ENCODE measurements around the gene TICAM1. TPM values are rescaled to one million over a fixed set of nuclear protein-coding genes. Genes with fewer than 3 reads are reported as not detected.
"Not testable (repeated sequence)": the region's sequence is repeated elsewhere in the genome, so short reads cannot be mapped to it uniquely, and the experiment has no call there.

The TICAM1 gene
- total RNA-seq, 1 donor from 2014 or later: 7.4 TPM

DNA sequence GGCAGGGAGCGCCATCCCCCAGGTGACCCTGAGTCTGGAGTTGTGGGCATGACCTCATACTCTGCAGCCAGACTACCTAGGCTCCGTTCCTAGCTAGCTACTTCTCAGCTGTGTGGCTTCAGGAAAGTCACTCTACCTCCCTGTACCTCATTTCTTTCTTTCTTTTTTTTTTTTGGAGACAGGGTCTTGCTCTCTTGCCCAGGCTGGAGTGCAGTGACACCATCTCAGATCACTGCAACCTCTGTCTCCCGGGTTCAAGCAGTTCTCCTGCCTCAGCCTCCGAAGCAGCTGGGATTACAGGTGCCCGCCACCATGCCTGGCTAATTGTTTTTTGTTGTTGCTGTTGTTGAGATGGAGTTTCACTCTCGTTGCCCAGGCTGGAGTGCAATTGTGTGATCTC lies 21.0 kb upstream of the TICAM1 start:
- H3K4me3 ChIP-seq (ENCODE audit: low read depth, low read length): no peak overlapping the region
- TF ChIP-seq, protein P1, sequence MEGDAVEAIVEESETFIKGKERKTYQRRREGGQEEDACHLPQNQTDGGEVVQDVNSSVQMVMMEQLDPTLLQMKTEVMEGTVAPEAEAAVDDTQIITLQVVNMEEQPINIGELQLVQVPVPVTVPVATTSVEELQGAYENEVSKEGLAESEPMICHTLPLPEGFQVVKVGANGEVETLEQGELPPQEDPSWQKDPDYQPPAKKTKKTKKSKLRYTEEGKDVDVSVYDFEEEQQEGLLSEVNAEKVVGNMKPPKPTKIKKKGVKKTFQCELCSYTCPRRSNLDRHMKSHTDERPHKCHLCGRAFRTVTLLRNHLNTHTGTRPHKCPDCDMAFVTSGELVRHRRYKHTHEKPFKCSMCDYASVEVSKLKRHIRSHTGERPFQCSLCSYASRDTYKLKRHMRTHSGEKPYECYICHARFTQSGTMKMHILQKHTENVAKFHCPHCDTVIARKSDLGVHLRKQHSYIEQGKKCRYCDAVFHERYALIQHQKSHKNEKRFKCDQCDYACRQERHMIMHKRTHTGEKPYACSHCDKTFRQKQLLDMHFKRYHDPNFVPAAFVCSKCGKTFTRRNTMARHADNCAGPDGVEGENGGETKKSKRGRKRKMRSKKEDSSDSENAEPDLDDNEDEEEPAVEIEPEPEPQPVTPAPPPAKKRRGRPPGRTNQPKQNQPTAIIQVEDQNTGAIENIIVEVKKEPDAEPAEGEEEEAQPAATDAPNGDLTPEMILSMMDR (conservative IDR thresholded peaks at IDR 0.05; ENCODE audit: low read depth, low read length): no peak
- no peak for DNase-seq (ENCODE audit: low read depth)

DNA sequence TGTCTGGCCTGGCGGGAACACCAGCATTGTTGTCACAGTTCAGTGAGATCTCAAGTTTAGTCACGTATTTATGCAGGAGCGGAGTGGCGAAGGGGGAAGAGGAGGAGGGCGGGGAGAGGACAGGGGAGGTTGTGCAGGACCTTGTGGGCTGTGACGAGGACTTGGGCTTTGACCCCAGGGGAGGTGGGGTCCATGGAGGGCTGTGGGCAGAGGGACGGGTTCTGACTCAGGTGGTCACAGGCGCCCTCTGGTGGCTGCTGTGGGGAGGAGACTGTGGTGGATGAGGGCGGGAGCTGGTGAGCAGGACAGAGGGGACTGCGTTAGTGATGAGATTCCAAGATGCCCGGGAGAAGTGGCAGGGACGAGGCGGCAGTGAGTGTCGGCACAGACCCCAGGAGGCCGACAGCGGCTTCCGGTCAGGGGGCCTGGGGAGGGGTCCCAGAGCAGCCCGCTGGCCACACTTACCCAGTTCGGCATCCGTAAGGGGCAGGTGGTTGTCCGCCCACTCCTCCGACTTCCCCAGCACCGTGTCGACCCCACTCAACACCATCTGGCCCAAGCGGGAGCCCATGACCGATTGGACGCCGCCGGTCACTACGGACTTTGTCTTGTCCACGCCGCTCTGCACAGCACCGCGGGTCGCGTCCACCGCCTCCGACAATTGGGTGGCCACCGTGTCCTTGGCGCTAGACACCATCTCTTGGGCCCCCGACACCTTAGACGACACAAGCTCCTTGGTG lies 20.2 kb upstream of the TICAM1 start:
- TF ChIP-seq, protein P1 (conservative IDR thresholded peaks at IDR 0.05; ENCODE audit: low read depth, low read length): peak; percentile 88
- H3K4me3 ChIP-seq (ENCODE audit: low read depth, low read length): no peak overlapping the region
- DNase-seq (ENCODE audit: low read depth): peak; percentile 69

DNA sequence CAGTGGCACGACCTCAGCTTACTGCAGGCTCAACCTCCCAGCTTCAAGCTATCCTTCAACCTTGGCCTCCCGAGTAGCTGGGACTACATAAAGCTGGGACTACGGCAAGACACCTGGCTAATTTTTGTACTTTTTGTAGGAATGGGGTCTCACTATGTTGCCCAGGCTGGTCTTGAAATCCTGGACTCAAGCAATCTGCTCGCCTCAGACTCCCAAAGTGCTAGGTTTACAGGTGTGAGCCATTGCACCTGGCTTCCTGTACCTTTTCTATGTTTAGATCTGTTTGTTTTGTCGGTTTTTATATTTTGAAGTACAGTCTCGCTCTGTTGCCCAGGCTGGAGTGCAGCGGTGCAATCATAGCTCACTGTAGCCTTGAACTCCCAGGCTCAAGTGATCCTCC lies 17.5 kb upstream of the TICAM1 start:
- no peak for DNase-seq (ENCODE audit: low read depth)
- TF ChIP-seq, protein P1 (conservative IDR thresholded peaks at IDR 0.05; ENCODE audit: low read depth, low read length): no peak
- H3K4me3 ChIP-seq (ENCODE audit: low read depth, low read length): no peak overlapping the region

GRCh38 chr19:4847190-4847973 lies 15.9 kb upstream of the TICAM1 start:
- no peak overlapping the region for H3K4me3 ChIP-seq (ENCODE audit: low read depth, low read length)
- TF ChIP-seq, protein P1 (conservative IDR thresholded peaks at IDR 0.05; ENCODE audit: low read depth, low read length): no peak
- no peak for DNase-seq (ENCODE audit: low read depth)

DNA sequence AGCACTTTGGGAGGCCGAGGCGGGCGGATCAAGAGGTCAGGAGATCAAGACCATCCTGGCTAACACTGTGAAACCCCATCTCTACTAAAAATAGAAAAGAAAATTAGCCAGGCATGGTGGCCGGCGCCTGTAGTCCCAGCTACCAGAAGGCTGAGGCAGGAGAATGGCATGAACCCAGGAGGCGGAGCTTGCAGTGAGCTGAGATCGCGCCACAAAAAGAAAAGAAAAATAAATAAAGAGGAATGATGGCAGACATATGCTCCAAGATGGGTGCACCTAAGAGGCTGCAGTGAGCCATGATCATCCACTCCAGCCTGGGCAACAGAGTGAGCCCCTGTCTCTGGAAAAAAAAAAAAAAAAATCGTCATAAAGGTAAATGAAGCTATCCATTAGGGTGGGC lies 14.5 kb upstream of the TICAM1 start:
- not testable (repeated sequence) for H3K4me3 ChIP-seq (ENCODE audit: low read depth, low read length); DNase-seq (ENCODE audit: low read depth)

DNA sequence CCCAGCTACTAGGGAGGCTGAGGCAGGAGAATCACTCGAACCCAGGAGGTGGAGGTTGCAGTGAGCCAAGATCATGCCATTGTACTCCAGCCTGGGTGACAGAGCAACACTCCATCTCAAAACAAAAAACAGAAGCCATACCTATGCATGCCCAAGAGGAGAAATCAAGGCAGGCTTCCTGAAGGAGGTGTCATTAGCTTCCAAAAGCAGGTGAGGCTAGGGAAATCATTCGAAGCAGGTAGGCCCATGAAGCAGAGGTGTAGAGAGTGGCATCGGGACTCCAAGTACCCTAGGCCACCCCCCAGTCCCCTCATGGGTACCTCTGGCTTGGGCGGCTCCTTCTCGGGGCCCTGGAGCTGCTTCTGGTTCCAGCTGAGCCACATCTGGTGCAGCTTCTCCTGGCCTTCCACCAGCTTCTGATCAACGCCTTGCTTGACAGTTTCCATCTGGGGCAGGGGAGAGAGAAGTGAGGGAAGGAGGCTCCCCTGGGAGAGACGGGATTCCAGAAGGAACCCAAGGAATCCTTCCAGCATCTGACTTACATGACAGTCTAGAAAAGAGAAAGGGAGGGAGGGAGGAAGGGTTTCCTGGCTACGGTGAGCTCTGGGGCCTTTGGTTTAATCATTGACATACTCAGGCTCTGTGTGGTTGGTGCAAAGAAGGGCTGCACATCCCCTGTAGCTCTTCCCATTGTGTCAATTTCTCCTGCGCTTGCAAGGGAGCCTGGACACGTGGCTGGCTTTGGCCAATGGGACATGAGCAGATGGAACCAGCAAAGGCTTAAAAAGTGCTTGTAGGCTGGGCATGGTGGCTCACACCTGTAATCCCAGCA lies 13.1 kb upstream of the TICAM1 start:
- DNase-seq (ENCODE audit: low read depth): no peak
- no peak overlapping the region for H3K4me3 ChIP-seq (ENCODE audit: low read depth, low read length)
- TF ChIP-seq, protein P1 (conservative IDR thresholded peaks at IDR 0.05; ENCODE audit: low read depth, low read length): no peak

GRCh38 chr19:4843647-4843965 lies 12.1 kb upstream of the TICAM1 start:
- DNase-seq (ENCODE audit: low read depth): no peak
- TF ChIP-seq, protein P1 (conservative IDR thresholded peaks at IDR 0.05; ENCODE audit: low read depth, low read length): no peak

More at GRCh38 chr19:4843647-4843965, 12.1 kb upstream of the TICAM1 start:
- no peak overlapping the region for H3K4me3 ChIP-seq (ENCODE audit: low read depth, low read length)

All from epithelial cell of proximal tubule (primary cell).